ENCODE results near the gene PROKR2. TPM values are rescaled to one million over a fixed set of nuclear protein-coding genes. Genes with fewer than 3 reads are reported as not detected.

Gene PROKR2
- total RNA-seq, 4 donors from 2014 or later: not detected

- Histone ChIP-seq H3K27me3 (no peaks in the 10 kb centered on the region), H3K9me3 (peaks cover 0 to 14% (median 2%) of the 10 kb centered on the region in 4 donors), H3K4me1 (no peaks in the 10 kb centered on the region), H3K4me3 (no peak overlapping the region), H3K36me3 (no peaks in the 10 kb centered on the region), H3K27ac (no peak overlapping the region)
- TF ChIP-seq CTCF (IDR thresholded peaks at IDR 0.05) (no peak), POLR2A (IDR thresholded peaks at IDR 0.05) (no peak)
- no peak for DNase-seq
Observed at GRCh38 chr20:5312518-5312917, 4.2 kb downstream of the PROKR2 start.

GRCh38 chr20:5309971-5310370 lies 6.8 kb downstream of the PROKR2 start:
- H3K27ac ChIP-seq: no peak overlapping the region
- TF ChIP-seq CTCF (IDR thresholded peaks at IDR 0.05) (no peak), POLR2A (IDR thresholded peaks at IDR 0.05) (no peak)
- DNase-seq: no peak
- peaks cover 0 to 14% (median 2%) of the 10 kb centered on the region in 4 donors for H3K9me3 ChIP-seq
- H3K4me3 ChIP-seq: no peak overlapping the region
- H3K27me3 ChIP-seq: no peaks in the 10 kb centered on the region
- H3K36me3 ChIP-seq: no peaks in the 10 kb centered on the region
- no peaks in the 10 kb centered on the region for H3K4me1 ChIP-seq

GRCh38 chr20:5298811-5299210 lies 17.9 kb downstream of the PROKR2 start:
- Histone ChIP-seq H3K36me3 (no peaks in the 10 kb centered on the region), H3K27ac (no peak overlapping the region), H3K9me3 (no peaks in the 10 kb centered on the region), H3K4me3 (no peak overlapping the region), H3K4me1 (no peaks in the 10 kb centered on the region), H3K27me3 (no peaks in the 10 kb centered on the region)
- DNase-seq: no peak
- TF ChIP-seq CTCF (IDR thresholded peaks at IDR 0.05): no peak
- TF ChIP-seq POLR2A (IDR thresholded peaks at IDR 0.05): no peak

- no peaks in the 10 kb centered on the region for H3K4me1 ChIP-seq
- no peak for TF ChIP-seq POLR2A (IDR thresholded peaks at IDR 0.05)
- TF ChIP-seq CTCF (IDR thresholded peaks at IDR 0.05): no peak
- H3K9me3 ChIP-seq: no peaks in the 10 kb centered on the region
- no peaks in the 10 kb centered on the region for H3K27me3 ChIP-seq
- H3K4me3 ChIP-seq: no peak overlapping the region
- no peaks in the 10 kb centered on the region for H3K36me3 ChIP-seq
- no peak for DNase-seq
- H3K27ac ChIP-seq: no peak overlapping the region
Observed at GRCh38 chr20:5297280-5298004, 19.3 kb downstream of the PROKR2 start.

GRCh38 chr20:5290596-5290995 lies 26.2 kb downstream of the PROKR2 start:
- Histone ChIP-seq H3K27me3 (no peaks in the 10 kb centered on the region), H3K27ac (no peak overlapping the region), H3K4me1 (no peaks in the 10 kb centered on the region), H3K36me3 (no peaks in the 10 kb centered on the region), H3K4me3 (no peak overlapping the region), H3K9me3 (no peaks in the 10 kb centered on the region)
- no peak for DNase-seq
- TF ChIP-seq POLR2A (IDR thresholded peaks at IDR 0.05) (no peak), CTCF (IDR thresholded peaks at IDR 0.05) (no peak)

All from Peyer's patch (tissue), 4 donors.